IMR-90 (cell line): ENCODE data around the gene DGLUCY. TPM values are rescaled to one million over a fixed set of nuclear protein-coding genes. Genes with fewer than 3 reads are reported as not detected.
A peak's percentile ranks its signal among the peaks of the same experiment; 100 is the strongest.

Experiments used
- ATAC-seq: fragments of 200-7000 bp; cut with Tn5 transposase; 2 replicates; pipeline ENCODE4 v1.9.1; 2020; ENCODE audit warnings: low read depth, mild to moderate bottlenecking, moderate library complexity
- BruUV-seq: library from RNA; stranded (reverse); fragments of 400-500 nt; replicated peaks from 2 replicates; lab custom pipeline; 2021; lab: Mats Ljungman, UMichigan
- CTCF ChIA-PET: fragments of 300-600 bp; formaldehyde crosslinking; extraction: SDS; loops from one replicate; lab custom pipeline; 2021; ENCODE audit warnings: antibody characterized with exemption; lab: Yijun Ruan, JAX
- POLR2A ChIA-PET: fragments of 300-600 bp; sonication (Branson Sonifier 250); formaldehyde crosslinking; loops from one replicate; lab custom pipeline; 2022; ENCODE audit warnings: antibody characterized with exemption; ENCODE audit not compliant: unreplicated experiment; lab: Charles Lee
- DNase-seq: peaks from one replicate; pipeline ENCODE4 v3.0.0; 2013
- H2AFZ ChIP-seq: replicated peaks from 2 replicates; pipeline ENCODE3; 2013; ENCODE audit warnings: low read length, mild to moderate bottlenecking; ENCODE audit not compliant: poor library complexity
- H2AK5ac ChIP-seq: 2 replicates; pipeline ENCODE4 v1.6.1; 2013; ENCODE audit warnings: low read depth, low read length, inconsistent platforms
- H2AK9ac ChIP-seq: replicated peaks from 2 replicates; pipeline ENCODE3; 2013; ENCODE audit warnings: mild to moderate bottlenecking, low read depth, low read length, moderate library complexity; ENCODE audit not compliant: poor library complexity
- H2BK120ac ChIP-seq: 2 replicates; pipeline ENCODE4 v1.6.1; 2013; ENCODE audit warnings: low read depth, low read length, inconsistent platforms
- H2BK15ac ChIP-seq: 3 replicates; pipeline ENCODE4 v1.6.1; 2013; ENCODE audit warnings: low read depth, low read length, inconsistent platforms
- H2BK20ac ChIP-seq: 2 replicates; pipeline ENCODE4 v1.6.1; 2013; ENCODE audit warnings: low read depth, mild to moderate bottlenecking, inconsistent platforms, low read length, moderate library complexity
- H2BK5ac ChIP-seq: 2 replicates; pipeline ENCODE4 v1.6.1; 2013; ENCODE audit warnings: mild to moderate bottlenecking, low read depth, low read length, inconsistent platforms; ENCODE audit not compliant: poor library complexity, severe bottlenecking
- H3K14ac ChIP-seq: replicated peaks from 2 replicates; pipeline ENCODE4 v1.6.1; 2013; ENCODE audit warnings: low read depth, low read length, inconsistent platforms
- H3K18ac ChIP-seq: 2 replicates; pipeline ENCODE4 v1.6.1; 2013; ENCODE audit warnings: low read depth, low read length, control low read depth
- H3K23ac ChIP-seq: 2 replicates; pipeline ENCODE4 v1.6.1; 2013; ENCODE audit warnings: low read depth, low read length, inconsistent platforms
- H3K27ac ChIP-seq: 2 replicates; pipeline ENCODE4 v1.5.1; 2013; ENCODE audit warnings: mild to moderate bottlenecking, control low read depth, low read length; ENCODE audit not compliant: insufficient read depth
- H3K27me3 ChIP-seq: 2 replicates; pipeline ENCODE4 v1.6.1; 2013; ENCODE audit warnings: low read length; ENCODE audit not compliant: control insufficient read depth, insufficient read depth
- H3K36me3 ChIP-seq: 2 replicates; pipeline ENCODE4 v1.6.1; 2013; ENCODE audit warnings: low read length, mixed read lengths; ENCODE audit not compliant: control insufficient read depth, insufficient read depth
- H3K4ac ChIP-seq: 2 replicates; pipeline ENCODE4 v1.6.1; 2013; ENCODE audit warnings: low read depth, low read length, inconsistent platforms
- H3K4me1 ChIP-seq: 2 replicates; pipeline ENCODE4 v1.6.1; 2013; ENCODE audit warnings: low read length, mixed read lengths; ENCODE audit not compliant: control insufficient read depth, insufficient read depth
- H3K4me2 ChIP-seq: 2 replicates; pipeline ENCODE4 v1.6.1; 2013; ENCODE audit warnings: low read depth, mild to moderate bottlenecking, control low read depth, low read length, moderate library complexity
- H3K4me3 ChIP-seq: 2 replicates; pipeline ENCODE4 v1.5.1; 2013; ENCODE audit warnings: low read depth, mild to moderate bottlenecking, control low read depth, low read length, moderate library complexity; ENCODE audit not compliant: insufficient read depth
- H3K56ac ChIP-seq: 2 replicates; pipeline ENCODE4 v1.6.1; 2013; ENCODE audit warnings: low read length, inconsistent platforms; ENCODE audit not compliant: insufficient read depth; ENCODE audit errors: extremely low read depth
- H3K79me1 ChIP-seq, 2 experiments: 2 replicates each; pipeline ENCODE4 v1.6.1; 2013; ENCODE audit warnings: low read length in 2 of 2, inconsistent platforms in 1 of 2, low read depth in 1 of 2
- H3K9ac ChIP-seq: 2 replicates; pipeline ENCODE4 v1.6.1; 2013; ENCODE audit warnings: low read depth, low read length, control low read depth
- H3K9me1 ChIP-seq: 2 replicates; pipeline ENCODE4 v1.6.1; 2013; ENCODE audit warnings: low read length, inconsistent platforms; ENCODE audit not compliant: insufficient read depth
- H3K9me3 ChIP-seq: 2 replicates; pipeline ENCODE4 v1.6.1; 2013; ENCODE audit warnings: low read length; ENCODE audit not compliant: control insufficient read depth, insufficient read depth
- H4K20me1 ChIP-seq: 2 replicates; pipeline ENCODE4 v1.6.1; 2013; ENCODE audit warnings: low read length, inconsistent platforms; ENCODE audit not compliant: insufficient read depth
- H4K5ac ChIP-seq: 2 replicates; pipeline ENCODE4 v1.6.1; 2013; ENCODE audit warnings: mild to moderate bottlenecking, low read depth, low read length, control low read depth
- H4K8ac ChIP-seq, 2 experiments: 2 replicates each; pipeline ENCODE4 v1.6.1; 2013; ENCODE audit warnings: low read depth in 2 of 2, low read length in 2 of 2, control low read depth in 1 of 2, inconsistent platforms in 1 of 2
- H4K91ac ChIP-seq: 2 replicates; pipeline ENCODE4 v1.6.1; 2013; ENCODE audit warnings: low read depth, low read length, inconsistent platforms; ENCODE audit not compliant: insufficient read depth
- BHLHE40 ChIP-seq: fragments of 150-350 bp; IDR thresholded peaks from 2 replicates; pipeline ENCODE4 v1.6.1; 2016; ENCODE audit warnings: mild to moderate bottlenecking, low read depth, low read length
- CEBPB ChIP-seq: IDR thresholded peaks from 2 replicates; pipeline ENCODE4 v1.6.1; 2012; ENCODE audit warnings: low read depth, low read length, improper control_type of control experiment
- CTCF ChIP-seq: conservative IDR thresholded peaks from 2 replicates; pipeline ENCODE4 v1.5.1; 2012; ENCODE audit warnings: mild to moderate bottlenecking, low read depth, low read length, improper control_type of control experiment
- ELK1 ChIP-seq: fragments of 150-350 bp; IDR thresholded peaks from 2 replicates; pipeline ENCODE4 v1.6.1; 2016; ENCODE audit warnings: low read depth, mild to moderate bottlenecking, low read length, moderate library complexity, borderline replicate concordance
- FOS ChIP-seq: fragments of 150-350 bp; IDR thresholded peaks from 2 replicates; pipeline ENCODE4 v1.6.1; 2016; ENCODE audit warnings: low read depth, low read length
- MAFK ChIP-seq: IDR thresholded peaks from 2 replicates; pipeline ENCODE4 v1.6.1; 2012; ENCODE audit warnings: low read depth, low read length, improper control_type of control experiment
- MXI1 ChIP-seq: IDR thresholded peaks from 2 replicates; pipeline ENCODE4 v1.6.1; 2012; ENCODE audit warnings: low read depth, mild to moderate bottlenecking, low read length, moderate library complexity, borderline replicate concordance
- NFE2L2 ChIP-seq: fragments of 150-350 bp; IDR thresholded peaks from 2 replicates; pipeline ENCODE4 v1.6.1; 2016; ENCODE audit warnings: low read depth, mild to moderate bottlenecking, low read length
- POLR2A ChIP-seq: IDR thresholded peaks from 2 replicates; pipeline ENCODE4 v1.6.1; 2012; ENCODE audit warnings: mild to moderate bottlenecking, low read depth, low read length
- RAD21 ChIP-seq: IDR thresholded peaks from 2 replicates; pipeline ENCODE4 v1.6.1; 2012; ENCODE audit warnings: low read length, improper control_type of control experiment
- RCOR1 ChIP-seq: IDR thresholded peaks from 2 replicates; pipeline ENCODE4 v1.6.1; 2012; ENCODE audit warnings: mild to moderate bottlenecking, low read length, improper control_type of control experiment; ENCODE audit not compliant: insufficient replicate concordance
- RFX5 ChIP-seq: IDR thresholded peaks from 2 replicates; pipeline ENCODE4 v1.8.0; 2012; ENCODE audit warnings: low read depth, mild to moderate bottlenecking, low read length, moderate library complexity
- SMC3 ChIP-seq: fragments of 150-350 bp; IDR thresholded peaks from 2 replicates; pipeline ENCODE4 v1.6.1; 2016; ENCODE audit warnings: low read depth, mild to moderate bottlenecking, antibody characterized with exemption, low read length, moderate library complexity
- WGBS, 2 experiments: methylation state at CpG; one replicate each; pipeline versions ENCODE4 v1.1.5 to v1.1.7; 2013; ENCODE audit warnings: missing lambda C conversion rate in 2 of 2; ENCODE audit not compliant: insufficient read length in 1 of 2; ENCODE audit errors: extremely low coverage in 2 of 2; 5-methylcytosine and 5-hydroxymethylcytosine counted together
- dilution Hi-C: fragments of 300-500 bp; cut with HindIII; formaldehyde crosslinking; loops from one replicate; pipeline ENCODE4 v1.14.3; 2018; ENCODE audit warnings: low sequenced_read_pairs; ENCODE audit not compliant: unreplicated experiment
- in situ Hi-C: fragments of 300-500 bp; cut with MboI; formaldehyde crosslinking; loops from 3 replicates; pipeline ENCODE4 v1.14.3; 2019; ENCODE audit warnings: low sequenced_read_pairs, inconsistent platforms, mixed read lengths
- intact Hi-C: fragments of 100-400 bp; cut with micrococcal nuclease; formaldehyde crosslinking; loops from 2 replicates; pipeline ENCODE4 v1.10.0; 2022
- polyA plus RNA-seq, 3 experiments: library from polyadenylated mRNA; depleted of rRNA; stranded (reverse); fragments of >200 nt; gene quantifications; 2 replicates each; pipeline ENCODE4 v1.2.3, GENCODE V29; 2012; ENCODE audit warnings: low replicate concordance in 1 of 3
- total RNA-seq: library from RNA; depleted of rRNA; stranded (reverse); fragments of >200 nt; gene quantifications from 2 replicates; pipeline ENCODE4 v1.2.3, GENCODE V29; 2012

The DGLUCY gene
- total and polyA plus RNA-seq, 2 of the 4 experiments (the other 2 are of a cell fraction) = 8.5 to 13.3 TPM

DNA sequence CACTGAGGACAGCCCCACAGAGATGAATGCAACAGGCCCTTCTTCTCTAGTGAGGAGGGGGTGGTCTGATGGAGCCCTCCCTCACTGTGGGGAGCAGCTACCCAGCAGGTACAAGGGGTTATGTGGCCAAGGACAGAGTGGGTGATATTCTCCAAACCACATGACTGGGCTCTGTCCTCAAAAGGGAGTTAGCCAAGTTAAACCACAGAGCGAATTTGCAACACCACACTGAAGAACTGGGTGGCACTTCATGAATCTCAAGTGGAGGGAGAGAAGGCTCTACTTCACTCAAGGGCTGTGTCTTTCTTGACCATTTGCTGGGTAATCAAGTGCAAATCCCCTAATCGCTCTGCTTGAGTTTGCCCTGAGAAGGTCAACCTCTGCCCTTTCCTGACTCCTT is 118.2 kb downstream of the DGLUCY start:
- H3K79me1 ChIP-seq = peaks cover 0 to 4% of the 10 kb centered on the region in 2 experiments; a peak in 1 of 4 replicates

More for the DNA sequence above, 118.2 kb downstream of the DGLUCY start:
- H2BK15ac ChIP-seq = no peak overlapping the region
- H3K23ac ChIP-seq = no peak overlapping the region
- H3K36me3 ChIP-seq = no peaks in the 10 kb centered on the region
- no TSS peak for BruUV-seq
- CTCF ChIA-PET = no interaction called here
- no peak overlapping the region for H3K27ac ChIP-seq
- H2BK120ac ChIP-seq = peak overlapping the region; percentile 44
- no CpG with 5 or more reads among the region's 2 CpGs for WGBS, 2 experiments
- no peak overlapping the region for H2AK9ac ChIP-seq
- DNase-seq = no peak
- peak overlapping the region; percentile 23; the same call in 1 of the 2 replicates for H2BK20ac ChIP-seq
- no peak overlapping the region for H4K5ac ChIP-seq
- peak overlapping the region; percentile 17; the same call in 1 of the 2 replicates for H2AK5ac ChIP-seq
- H4K91ac ChIP-seq = peak overlapping the region; percentile 4; the same call in 1 of the 2 replicates
- 0 out of 2 replicates have a peak overlapping the region, but pooled peaks have one; percentile 65 for H3K14ac ChIP-seq
- no peak overlapping the region for H2AFZ ChIP-seq
- H3K4me3 ChIP-seq = no peak overlapping the region
- no peak overlapping the region for H4K8ac ChIP-seq
- ATAC-seq = no peak
- H2BK5ac ChIP-seq = no peak overlapping the region
- POLR2A ChIA-PET = no interaction called here
- no peak overlapping the region for H3K4me2 ChIP-seq
- dilution Hi-C loops = no loop called here
- H3K27me3 ChIP-seq = no peaks in the 10 kb centered on the region
- H3K9me1 ChIP-seq = peaks cover 21% of the 10 kb centered on the region
- H3K4me1 ChIP-seq = peaks cover 7% of the 10 kb centered on the region
- no peak for TF ChIP-seq CEBPB
- TF ChIP-seq MAFK = no peak
- no peak for TF ChIP-seq POLR2A
- no peak for TF ChIP-seq CTCF
- no peak for TF ChIP-seq RCOR1
- TF ChIP-seq BHLHE40 = no peak
- TF ChIP-seq SMC3 = no peak
- TF ChIP-seq NFE2L2 = no peak
- TF ChIP-seq RAD21 = no peak
- no peak for TF ChIP-seq FOS
- TF ChIP-seq MXI1 = no peak
- TF ChIP-seq ELK1 = no peak
- TF ChIP-seq RFX5 = no peak
- no peak overlapping the region for H3K56ac ChIP-seq
- H4K20me1 ChIP-seq = no peaks in the 10 kb centered on the region
- intact Hi-C loops = no loop called here
- H3K4ac ChIP-seq = 0 out of 2 replicates have a peak overlapping the region, but pooled peaks have one; percentile 16
- H3K9me3 ChIP-seq = peaks cover 2% of the 10 kb centered on the region; the same call in 1 of the 2 replicates
- no peak overlapping the region for H3K18ac ChIP-seq
- in situ Hi-C loops = no loop called here
- H3K9ac ChIP-seq = no peak overlapping the region
